Measurements from ENCODE around the gene TMEM161A.

DNA sequence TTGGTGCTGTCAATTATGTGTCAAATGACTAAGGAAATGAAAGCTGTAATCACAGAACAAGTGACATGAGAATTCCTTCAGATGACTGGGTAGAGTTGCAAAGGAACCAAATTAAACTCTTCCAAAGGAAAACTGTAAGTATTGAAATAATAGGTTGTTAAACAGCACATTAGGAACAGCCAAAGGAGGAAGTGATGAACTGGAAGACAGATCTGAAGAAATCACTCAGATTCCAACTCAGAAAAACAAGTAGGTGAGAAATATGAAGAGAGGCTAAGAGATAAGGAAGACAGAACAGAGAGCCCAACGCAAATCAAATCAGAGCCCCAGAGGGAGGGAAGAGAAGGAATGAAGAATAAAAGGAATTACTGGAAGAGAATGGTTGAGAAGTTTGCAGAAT is 15.4 kb downstream of the TMEM161A start:
- TF ChIP-seq CTCF (IDR thresholded peaks at IDR 0.05; ENCODE audit: borderline replicate concordance, extremely low read depth, low read length, poor library complexity, severe bottlenecking) (no peak), EZH2 (IDR thresholded peaks at IDR 0.05; ENCODE audit: borderline replicate concordance, low read depth, low read length, severe bottlenecking) (no peak)
